Measurements from ENCODE around the gene CASP5.

CASP5 gene

DNA sequence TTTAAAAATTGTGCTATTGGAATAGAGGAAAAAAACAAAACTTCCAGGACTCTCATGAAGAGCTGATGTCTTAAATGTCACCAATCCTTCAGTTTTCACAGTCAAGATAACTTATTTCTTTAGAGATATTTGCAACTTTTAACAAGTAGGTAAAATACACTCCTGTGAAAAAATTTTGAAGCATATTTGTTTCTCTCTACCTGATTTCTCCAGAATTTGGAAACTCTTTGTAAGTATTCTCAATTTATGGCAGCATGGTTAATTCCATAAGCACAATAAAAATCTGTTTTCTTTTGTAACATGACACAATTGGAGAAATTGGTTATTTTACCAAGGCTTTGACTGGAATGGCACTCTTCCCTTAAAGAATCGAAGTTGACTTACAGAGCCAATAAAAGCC is 58.7 kb downstream of the CASP5 start:
- no peak for DNase-seq

DNA sequence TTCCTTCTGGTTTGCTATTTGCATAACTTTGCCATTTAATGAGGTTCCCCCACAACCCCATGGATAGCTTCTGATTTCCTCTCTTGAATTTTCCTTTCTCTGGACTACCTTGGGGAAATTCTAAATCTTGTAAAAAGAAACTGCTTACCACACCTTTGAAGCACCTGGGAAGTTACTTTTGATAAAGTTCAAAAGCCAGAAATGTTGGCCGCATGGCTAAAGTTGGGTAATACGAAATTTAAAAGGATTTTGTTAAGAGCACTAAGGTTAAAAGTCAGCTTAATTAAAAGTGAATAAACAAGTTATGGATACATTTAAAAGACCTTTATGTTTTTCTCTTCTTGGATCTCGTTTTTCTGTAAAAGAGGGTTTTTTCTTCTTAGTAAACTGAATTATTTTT is 60.1 kb downstream of the CASP5 start:
- no peak for DNase-seq

DNA sequence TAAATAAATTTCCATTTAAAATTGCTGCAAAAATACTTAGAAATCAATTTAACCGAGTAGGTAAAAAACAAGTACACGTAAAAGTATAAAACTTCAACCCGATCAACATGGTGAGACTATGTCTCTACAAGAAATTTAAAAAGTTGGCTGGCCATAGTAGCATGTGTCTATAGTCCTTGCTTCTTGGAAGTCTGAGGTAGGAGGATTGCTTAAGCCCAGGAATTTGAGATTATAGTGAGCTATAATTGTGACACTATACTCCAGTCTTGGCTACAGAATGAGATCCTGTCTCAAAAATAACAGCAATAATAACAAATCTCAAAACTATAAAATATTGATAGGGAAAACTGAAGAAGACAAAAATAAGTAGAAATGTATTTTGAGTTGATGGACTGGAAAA is 65.7 kb downstream of the CASP5 start:
- no peak for DNase-seq

DNA sequence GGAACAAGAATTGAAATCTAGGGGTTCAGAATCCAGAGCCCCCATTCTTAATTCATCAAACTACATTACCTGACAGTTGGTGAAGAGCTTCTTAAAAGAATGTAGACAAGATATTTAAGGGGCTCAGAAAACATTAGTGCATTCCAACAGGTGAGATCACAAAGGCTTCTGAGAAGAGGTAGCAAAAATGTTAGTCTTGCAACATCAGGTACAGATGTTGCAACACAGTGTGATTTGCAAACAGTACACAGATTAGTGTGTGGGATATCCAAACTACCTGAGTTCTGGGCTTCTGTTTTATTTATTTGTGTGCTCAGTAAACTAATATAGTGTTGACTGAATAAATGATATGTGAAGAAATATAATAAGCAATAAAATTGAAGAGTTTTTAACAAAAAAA is 66.4 kb downstream of the CASP5 start:
- DNase-seq, result no peak

DNA sequence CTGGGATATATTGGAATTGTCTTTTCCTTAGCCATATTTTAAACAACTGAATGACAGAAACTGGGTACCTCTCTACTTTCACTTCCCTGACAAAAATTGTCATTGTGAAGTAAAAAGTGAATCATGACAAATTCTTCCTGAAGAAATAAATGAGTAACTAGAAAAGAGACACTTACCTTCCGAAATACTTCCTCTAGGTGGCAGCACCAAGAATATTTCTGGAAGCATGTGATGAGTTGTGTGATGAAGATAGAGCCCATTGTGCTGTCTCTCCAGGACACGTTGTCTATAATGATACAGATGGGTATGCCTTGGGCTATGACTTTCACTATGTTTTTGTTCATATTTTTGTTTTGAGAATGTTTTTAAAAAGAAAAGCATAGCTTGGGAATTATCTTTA is 76.1 kb downstream of the CASP5 start:
- peak; percentile 9 for DNase-seq
